Measurements from ENCODE around the gene HMCN1. TPM values are rescaled to one million over a fixed set of nuclear protein-coding genes. Genes with fewer than 3 reads are reported as not detected.

Gene HMCN1
- polyA plus RNA-seq, 1 of the 3 experiments (the other 2 are of a cell fraction) = 59.5 TPM

GRCh38 chr1:185694081-185694480, 40.1 kb upstream of the HMCN1 start:
- WGBS (ENCODE audit: low lambda C conversion rate) = 56% methylated on average over 8 of the region's 8 CpGs
- Histone ChIP-seq H3K9me2 (no peaks in the 10 kb centered on the region), H3K4me2 (no peak overlapping the region), H3K36me3 (replicated peaks in 1 of 2; ENCODE audit: control insufficient read depth in 1 of 2, insufficient read depth in 2 of 2, low read length in 1 of 2) (peaks cover 0 to 4% of the 10 kb centered on the region in 2 experiments), H3K27me3 (ENCODE audit: insufficient read depth) (no peaks in the 10 kb centered on the region), H3K9ac (no peak overlapping the region), H3K9me3 (no peaks in the 10 kb centered on the region), H3K27ac (ENCODE audit: low read depth in 2 of 2, low read length in 1 of 2) (peak overlapping the region in 1 of 2 experiments; percentile 7; a peak in 1 of 4 replicates), H3K79me2 (ENCODE audit: insufficient read depth) (no peaks in the 10 kb centered on the region), H3K4me3 (ENCODE audit: low read depth in 2 of 2, low read length in 1 of 2) (no peak overlapping the region), H3F3A (replicated peaks; ENCODE audit: insufficient read depth) (peaks cover 3% of the 10 kb centered on the region), H2AFZ (ENCODE audit: low read depth) (no peak overlapping the region), H4K20me1 (ENCODE audit: insufficient read depth) (no peaks in the 10 kb centered on the region), H3K4me1 (ENCODE audit: control insufficient read depth in 1 of 2, insufficient read depth in 2 of 2, low read depth in 1 of 2, low read length in 1 of 2) (peaks cover 0 to 26% of the 10 kb centered on the region in 2 experiments; a peak in 2 of 4 replicates)
- CTCF ChIA-PET = interaction anchor here (1.1 to 1.5 kb wide), 3 partner anchors 13 to 887 kb away, joined by 4 to 7 read pairs (median 5); no protein-coding TSS in a partner anchor
- no peak for DNase-seq
- TF ChIP-seq RFX5 (IDR thresholded peaks at IDR 0.05; ENCODE audit: low read length) = no peak
- no peak for TF ChIP-seq PBX3 (IDR thresholded peaks at IDR 0.05)
- no peak for TF ChIP-seq GATA2 (CRISPR knock-in tag; IDR thresholded peaks at IDR 0.05)
- POLR2A ChIA-PET = no interaction called here

- Histone ChIP-seq H3K27ac (ENCODE audit: low read depth in 2 of 2, low read length in 1 of 2) (no peak overlapping the region), H3K4me3 (ENCODE audit: low read depth in 2 of 2, low read length in 1 of 2) (no peak overlapping the region), H3K9me3 (no peaks in the 10 kb centered on the region), H2AFZ (ENCODE audit: low read depth) (no peak overlapping the region), H3F3A (replicated peaks; ENCODE audit: insufficient read depth) (peaks cover 3% of the 10 kb centered on the region), H3K9ac (no peak overlapping the region), H3K27me3 (ENCODE audit: insufficient read depth) (no peaks in the 10 kb centered on the region), H3K4me1 (ENCODE audit: control insufficient read depth in 1 of 2, insufficient read depth in 2 of 2, low read depth in 1 of 2, low read length in 1 of 2) (peaks cover 0 to 25% of the 10 kb centered on the region in 2 experiments; a peak in 2 of 4 replicates), H4K20me1 (ENCODE audit: insufficient read depth) (no peaks in the 10 kb centered on the region), H3K9me2 (no peaks in the 10 kb centered on the region), H3K4me2 (no peak overlapping the region), H3K36me3 (replicated peaks in 1 of 2; ENCODE audit: control insufficient read depth in 1 of 2, insufficient read depth in 2 of 2, low read length in 1 of 2) (peaks cover 0 to 4% of the 10 kb centered on the region in 2 experiments), H3K79me2 (ENCODE audit: insufficient read depth) (no peaks in the 10 kb centered on the region)
- DNase-seq = no peak
- POLR2A ChIA-PET = no interaction called here
- TF ChIP-seq RAD21 (IDR thresholded peaks at IDR 0.05; ENCODE audit: low read length) (peak; percentile 36; the same call in 1 of the 2 replicates), CTCF (IDR thresholded peaks at IDR 0.05) (peak; percentile 37), CHD2 (IDR thresholded peaks at IDR 0.05; ENCODE audit: low read length, partially characterized antibody) (no peak), NRF1 (IDR thresholded peaks at IDR 0.05; ENCODE audit: low read depth, low read length) (no peak), EP300 (IDR thresholded peaks at IDR 0.05; ENCODE audit: borderline replicate concordance in 1 of 2, low read depth in 1 of 2, low read length in 1 of 2) (no peak), RXRA (IDR thresholded peaks at IDR 0.05; ENCODE audit: borderline replicate concordance, low read depth) (no peak), MXI1 (IDR thresholded peaks at IDR 0.05; ENCODE audit: low read depth, low read length) (no peak)
- TF ChIP-seq, protein P1, sequence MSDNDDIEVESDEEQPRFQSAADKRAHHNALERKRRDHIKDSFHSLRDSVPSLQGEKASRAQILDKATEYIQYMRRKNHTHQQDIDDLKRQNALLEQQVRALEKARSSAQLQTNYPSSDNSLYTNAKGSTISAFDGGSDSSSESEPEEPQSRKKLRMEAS (IDR thresholded peaks at IDR 0.05; ENCODE audit: low read depth) = no peak
- CTCF ChIA-PET = interaction anchor here (1.0 to 1.5 kb wide), 3 partner anchors 14 to 890 kb away, joined by 3 to 7 read pairs (median 5); no protein-coding TSS in a partner anchor
These were observed 38.9 kb upstream of the HMCN1 start for GRCh38 chr1:185695299-185695698.
